HFF-Myc (cell line): ENCODE measurements around the gene PTPN22.

Source experiments
- DNase-seq: peaks from one replicate; pipeline ENCODE4 v3.0.0-alpha.2; 2011; ENCODE audit warnings: low read depth; ENCODE audit errors: extremely low read depth
- H3K4me3 ChIP-seq: replicated peaks from 2 replicates; pipeline ENCODE4 v1.5.1; 2011; ENCODE audit warnings: low read depth, mild to moderate bottlenecking, control low read depth, low read length
- CTCF ChIP-seq: IDR thresholded peaks from 2 replicates; pipeline ENCODE4 v1.5.1; 2012; ENCODE audit warnings: mild to moderate bottlenecking, low read depth, low read length, control low read depth; ENCODE audit errors: missing control alignments

Gene PTPN22

GRCh38 chr1:113874012-113874879 lies 2.7 kb upstream of the PTPN22 start:
- peak; percentile 20 for TF ChIP-seq CTCF
- no peak for DNase-seq
- H3K4me3 ChIP-seq = no peak overlapping the region

GRCh38 chr1:113872219-113872935 lies 865 bp upstream of the PTPN22 start:
- DNase-seq = no peak
- TF ChIP-seq CTCF = no peak
- no peak overlapping the region for H3K4me3 ChIP-seq

GRCh38 chr1:113870778-113871177 lies 734 bp downstream of the PTPN22 start:
- no peak overlapping the region for H3K4me3 ChIP-seq
- no peak for TF ChIP-seq CTCF
- no peak for DNase-seq

- TF ChIP-seq CTCF = no peak
- H3K4me3 ChIP-seq = no peak overlapping the region
- no peak for DNase-seq
Observed at GRCh38 chr1:113868387-113869083, 3.0 kb downstream of the PTPN22 start.

GRCh38 chr1:113861641-113862040 lies 9.9 kb downstream of the PTPN22 start:
- no peak for DNase-seq
- no peak overlapping the region for H3K4me3 ChIP-seq
- TF ChIP-seq CTCF = no peak

- no peak overlapping the region for H3K4me3 ChIP-seq
- TF ChIP-seq CTCF = no peak
Observed at GRCh38 chr1:113860891-113861290, 10.6 kb downstream of the PTPN22 start.

More at GRCh38 chr1:113860891-113861290, 10.6 kb downstream of the PTPN22 start:
- DNase-seq = peak; percentile 22
